Measurements from ENCODE around the gene FOXN1.

DNA sequence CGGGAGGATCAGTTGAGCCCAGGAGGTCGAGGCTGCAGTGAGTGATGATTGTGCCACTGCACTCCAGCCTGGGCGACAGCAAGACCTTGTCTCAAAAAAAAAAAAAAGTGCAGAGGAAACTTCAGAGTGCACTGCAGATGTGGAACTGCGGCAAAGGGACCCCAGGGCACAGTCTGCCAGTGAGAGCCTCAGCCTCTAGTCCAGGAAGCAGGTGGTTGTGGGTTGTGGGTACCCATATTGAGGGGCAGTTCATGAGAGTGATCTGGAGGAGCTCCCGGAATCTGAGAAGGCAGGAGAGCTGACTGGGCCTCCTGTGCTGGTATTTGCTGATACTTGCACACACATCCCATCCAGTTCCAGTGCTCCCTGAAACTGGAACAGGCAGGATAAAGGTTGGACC is 13.1 kb downstream of the FOXN1 start:
- TF ChIP-seq RFX5 (IDR thresholded peaks at IDR 0.05) (no peak), MAZ (IDR thresholded peaks at IDR 0.05; ENCODE audit: borderline replicate concordance, low read depth, low read length) (no peak), MAX (IDR thresholded peaks at IDR 0.05) (no peak), CTCF (IDR thresholded peaks at IDR 0.05) (no peak), RAD21 (conservative IDR thresholded peaks at IDR 0.05 in 1 of 2, IDR thresholded peaks at IDR 0.05 in 1 of 2) (no peak)
- TF ChIP-seq, protein P1, sequence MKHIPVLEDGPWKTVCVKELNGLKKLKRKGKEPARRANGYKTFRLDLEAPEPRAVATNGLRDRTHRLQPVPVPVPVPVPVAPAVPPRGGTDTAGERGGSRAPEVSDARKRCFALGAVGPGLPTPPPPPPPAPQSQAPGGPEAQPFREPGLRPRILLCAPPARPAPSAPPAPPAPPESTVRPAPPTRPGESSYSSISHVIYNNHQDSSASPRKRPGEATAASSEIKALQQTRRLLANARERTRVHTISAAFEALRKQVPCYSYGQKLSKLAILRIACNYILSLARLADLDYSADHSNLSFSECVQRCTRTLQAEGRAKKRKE (CRISPR knock-in tag; IDR thresholded peaks at IDR 0.05; ENCODE audit: low read depth): no peak

Measured in A549 (cell line).